Stimulated activated CD4-positive, alpha-beta T cell treated with anti-CD3 and anti-CD28 coated beads, Interleukin-15, amount 100 ng/mL, for 1 hour (primary cell): ENCODE measurements around the gene MELTF.

Source experiments
- DNase-seq, 2 donors: peaks; one replicate each; pipeline ENCODE4 v3.0.0-alpha.2; 2020; ENCODE audit warnings: low read depth in 1 of 2, low spot score in 1 of 2

MELTF gene

DNA sequence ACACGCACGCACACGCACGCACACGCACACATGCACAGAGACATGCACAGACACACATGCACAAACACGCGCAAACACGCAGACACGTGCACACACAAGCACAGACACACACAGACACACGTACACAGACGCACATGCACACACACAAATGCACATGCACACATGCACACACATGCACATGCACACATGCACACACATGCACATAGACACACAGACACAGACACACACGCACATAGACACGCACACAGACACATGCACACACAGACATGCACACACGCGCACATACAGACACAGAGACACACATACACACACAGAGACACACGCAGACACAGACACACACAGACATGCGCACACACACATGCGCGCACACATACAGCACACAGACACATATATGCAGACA is 34.6 kb downstream of the MELTF start:
- no peak for DNase-seq

DNA sequence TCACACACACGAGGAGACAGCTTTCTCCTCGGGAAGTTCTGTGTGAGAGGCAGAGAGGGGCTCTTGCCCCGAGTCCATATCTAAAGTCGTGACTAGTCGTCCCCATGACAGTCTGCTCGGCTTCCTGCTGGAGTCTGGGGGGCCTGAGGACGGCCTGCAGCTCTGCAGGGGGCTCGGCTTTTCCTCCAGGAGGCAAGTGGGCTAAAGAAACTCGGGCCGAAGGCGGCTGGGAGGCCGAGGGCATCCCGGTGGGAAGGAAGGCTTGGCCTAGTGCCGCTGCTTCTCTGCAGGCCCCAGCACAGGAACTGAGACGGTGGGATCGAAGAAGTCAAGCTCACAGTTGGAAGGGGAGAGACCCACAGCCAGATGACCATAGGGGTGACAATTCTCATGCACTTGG is 35.6 kb downstream of the MELTF start:
- DNase-seq, result no peak

DNA sequence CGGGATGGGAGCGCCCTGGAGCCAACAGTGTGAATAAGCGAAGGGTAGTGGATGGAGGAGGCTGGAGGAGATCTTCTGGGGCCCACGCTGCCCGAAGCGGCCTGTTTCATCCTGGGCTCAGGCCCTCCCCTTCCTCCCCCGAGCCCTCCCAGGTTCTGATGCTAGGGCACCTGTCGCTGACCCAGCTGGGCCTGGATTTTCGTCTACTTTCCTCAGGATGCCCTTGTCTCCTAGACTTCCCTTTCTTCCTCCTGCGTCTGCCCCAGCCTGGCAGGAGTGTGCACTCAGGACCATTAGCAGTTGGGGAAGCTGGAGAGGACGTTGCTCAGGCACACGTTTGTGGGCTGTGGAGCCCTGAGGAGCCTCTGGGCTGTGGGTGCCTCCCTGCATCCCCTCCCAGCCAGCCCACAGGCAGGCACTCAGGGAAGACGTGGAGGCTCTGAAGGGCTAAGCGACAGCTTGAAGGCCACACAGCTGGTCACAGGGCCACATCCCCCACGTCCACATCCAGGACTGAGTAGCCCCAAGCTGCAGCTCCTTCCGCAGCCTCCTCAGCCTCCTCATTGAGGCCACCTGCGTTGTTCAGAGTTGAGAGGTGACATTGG is 37.1 kb downstream of the MELTF start:
- DNase-seq, result no peak

DNA sequence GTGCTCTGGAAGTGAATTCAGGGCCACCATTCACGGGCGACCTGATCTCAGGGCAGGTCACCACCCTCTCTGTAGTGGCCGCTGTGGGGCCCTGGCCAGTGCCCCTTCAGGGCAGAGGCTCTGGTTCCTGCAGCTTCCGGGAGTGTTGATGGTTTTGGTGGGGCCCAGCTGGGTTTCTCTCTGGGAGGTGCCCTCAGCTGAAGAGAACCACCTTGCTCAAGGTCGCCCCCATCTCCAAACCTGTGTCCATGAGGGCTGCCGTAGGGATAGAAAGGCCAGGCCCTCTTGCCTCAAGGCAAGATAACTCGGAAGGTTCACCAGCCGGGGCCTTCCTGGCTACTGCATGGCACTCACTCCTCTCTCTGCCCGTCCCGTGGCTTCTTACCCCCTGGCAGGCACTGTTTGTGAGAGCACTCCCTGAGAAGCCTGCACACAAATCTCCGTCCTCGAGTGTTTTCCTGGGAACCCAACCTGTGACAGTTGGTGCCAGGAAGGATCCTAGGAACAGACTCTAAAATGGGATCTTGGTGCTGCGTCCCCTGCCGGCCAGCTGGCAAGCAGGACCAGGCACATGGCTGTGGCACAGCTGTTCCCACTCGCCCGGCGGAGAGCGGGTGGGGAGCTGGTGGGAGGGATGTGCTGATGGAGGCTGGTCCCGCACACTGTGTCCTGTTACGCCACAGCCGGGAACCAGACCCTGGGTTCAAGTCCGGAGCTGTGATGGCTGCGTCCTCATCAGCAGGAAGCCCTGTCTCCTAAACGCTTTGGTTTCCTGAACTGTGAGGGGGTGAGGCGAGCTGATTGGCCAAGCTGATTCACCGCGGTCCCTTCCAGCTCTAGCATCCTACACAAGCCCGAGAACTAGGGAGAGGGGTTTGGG is 37.8 kb downstream of the MELTF start:
- DNase-seq, result no peak

DNA sequence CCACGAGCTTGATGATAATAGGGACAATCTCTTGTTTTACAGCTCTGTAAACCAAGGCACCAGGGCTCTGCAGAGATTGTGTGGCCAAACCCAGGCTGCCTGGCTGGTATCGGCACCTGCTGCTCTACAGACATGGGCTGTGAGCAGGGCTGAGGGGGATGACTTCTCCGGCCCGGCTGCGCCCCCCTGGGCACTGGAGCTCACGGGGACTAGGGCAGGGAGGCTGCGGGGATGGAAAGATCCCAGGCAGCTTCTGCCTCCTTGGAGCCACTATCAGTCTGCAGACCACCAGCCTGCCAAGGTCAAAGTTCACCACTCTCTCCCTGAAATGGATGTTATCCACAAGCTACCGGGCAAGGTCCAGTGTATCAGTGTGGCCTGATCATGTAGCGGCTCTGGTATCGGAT is 39.0 kb downstream of the MELTF start:
- DNase-seq, result no peak

DNA sequence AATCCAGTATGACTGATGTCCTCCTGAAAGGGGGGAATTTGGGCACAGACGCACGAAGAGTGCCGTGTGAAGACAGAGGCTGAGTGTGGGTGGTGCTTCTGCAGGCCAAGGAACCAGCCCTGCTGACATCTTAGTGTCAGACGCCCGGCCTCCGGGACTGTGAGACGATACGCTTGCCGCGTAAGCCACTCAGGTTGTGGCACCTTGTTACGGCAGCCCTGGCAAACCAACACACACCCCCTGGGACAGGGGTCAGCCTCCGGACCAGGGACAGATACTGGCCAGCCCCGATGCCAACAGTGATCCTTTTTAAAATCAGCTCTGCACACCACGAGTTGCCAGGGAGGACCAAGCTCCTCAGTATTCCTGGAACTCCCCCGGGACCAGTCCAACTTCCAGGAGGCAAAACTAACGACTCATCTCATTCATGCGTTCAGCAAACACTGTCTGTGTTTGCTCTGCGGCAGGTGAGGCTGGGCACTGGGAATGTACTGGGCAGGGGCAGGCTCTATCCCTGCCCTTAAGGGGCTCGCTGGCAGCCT is 39.8 kb downstream of the MELTF start:
- DNase-seq, result no peak

DNA sequence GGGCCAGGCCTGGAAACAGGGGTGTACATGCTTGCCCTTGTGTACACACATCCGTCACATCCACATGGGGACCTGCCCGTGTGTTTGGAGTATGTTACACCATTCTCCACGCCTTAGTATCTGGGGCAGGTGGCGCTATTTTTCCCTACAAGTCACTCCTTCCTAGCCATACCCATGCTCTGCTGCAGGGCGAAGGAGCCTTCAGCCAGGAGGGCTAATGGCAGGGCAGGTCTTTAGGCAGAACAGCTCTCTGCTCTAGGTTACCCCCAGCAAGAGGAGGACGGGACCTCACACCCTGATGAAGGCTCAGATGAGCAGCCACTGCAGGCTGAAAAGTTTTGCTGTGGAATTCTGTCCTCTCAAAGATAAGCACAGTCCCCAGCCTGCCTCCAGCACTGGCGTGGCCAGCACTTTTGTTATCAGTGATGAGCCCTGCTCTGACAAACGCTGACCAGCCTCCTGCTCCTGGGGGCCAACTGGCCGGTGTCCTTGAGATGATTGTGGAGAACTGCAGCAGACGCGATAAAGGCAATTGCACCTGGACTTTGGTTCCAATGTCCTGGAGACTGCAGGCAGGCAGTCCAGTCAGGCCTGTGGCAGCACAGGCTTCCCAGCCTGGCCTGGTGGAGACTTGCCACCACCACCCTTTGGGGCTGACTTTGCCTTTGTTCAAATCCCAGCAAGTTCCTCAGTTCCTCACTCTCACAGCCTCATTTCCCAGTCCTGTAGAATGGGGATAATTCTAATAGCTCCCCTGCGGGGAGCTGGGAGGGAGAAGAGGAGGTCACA is 41.2 kb downstream of the MELTF start:
- DNase-seq, result no peak

DNA sequence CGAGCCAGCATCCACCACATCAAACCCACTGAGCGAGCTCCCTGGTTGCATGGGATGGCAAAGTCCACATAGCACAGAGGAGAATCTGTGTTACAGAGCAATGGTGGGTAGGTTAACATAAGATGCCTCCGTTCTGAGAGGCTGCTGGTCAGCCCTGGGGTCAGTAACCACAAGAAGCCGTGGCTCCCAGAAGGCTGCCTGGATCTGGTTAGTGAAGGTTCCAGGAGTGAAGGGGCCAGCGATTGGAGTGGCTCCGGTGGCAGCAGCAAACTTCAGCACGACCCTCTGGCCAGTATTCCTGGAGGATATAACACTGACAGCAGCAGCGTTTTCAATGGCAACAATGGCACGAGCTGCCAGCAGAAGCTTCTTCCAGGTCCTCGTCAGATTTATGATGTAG is 42.6 kb downstream of the MELTF start:
- no peak for DNase-seq

DNA sequence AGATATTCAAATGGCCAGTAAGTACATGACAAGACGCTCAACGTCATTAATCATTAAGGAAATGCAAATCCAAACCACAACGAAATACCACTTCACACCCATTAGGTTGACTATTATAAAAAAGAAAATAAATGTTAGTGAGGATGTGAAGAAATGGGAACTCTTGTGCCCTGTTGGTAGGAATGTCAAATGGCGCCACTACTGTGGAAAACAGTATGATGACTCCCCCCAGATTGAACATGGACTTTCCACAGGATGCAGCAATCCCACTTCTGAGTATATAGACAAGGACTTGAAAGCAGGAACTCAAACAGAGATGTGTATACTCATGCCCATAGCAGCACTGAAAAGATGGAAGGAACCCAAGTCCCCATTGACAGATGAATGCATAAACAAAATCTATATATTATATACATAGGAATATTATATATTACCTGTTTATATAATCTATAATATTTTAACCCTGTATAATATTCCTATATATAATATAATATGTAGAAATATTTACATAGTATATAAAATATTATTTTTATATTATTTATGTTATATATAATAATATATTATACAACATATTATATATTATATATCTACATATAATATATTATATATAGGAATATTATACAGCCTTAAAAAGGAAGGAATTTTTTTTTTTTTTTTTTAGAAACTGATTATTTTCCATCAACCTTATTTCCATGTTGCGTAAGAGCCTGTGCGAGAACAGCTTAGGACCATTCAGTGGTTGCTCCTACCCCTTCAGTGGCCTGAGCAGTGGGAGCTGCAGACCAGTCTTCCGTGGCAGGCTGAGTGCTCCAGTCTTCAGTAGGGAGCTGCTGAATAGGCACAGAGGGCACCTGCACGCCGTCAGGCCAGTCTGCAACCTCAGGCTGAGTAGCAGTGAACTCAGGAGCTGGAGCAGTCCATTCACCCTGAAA is 43.4 kb downstream of the MELTF start:
- DNase-seq, result no peak

DNA sequence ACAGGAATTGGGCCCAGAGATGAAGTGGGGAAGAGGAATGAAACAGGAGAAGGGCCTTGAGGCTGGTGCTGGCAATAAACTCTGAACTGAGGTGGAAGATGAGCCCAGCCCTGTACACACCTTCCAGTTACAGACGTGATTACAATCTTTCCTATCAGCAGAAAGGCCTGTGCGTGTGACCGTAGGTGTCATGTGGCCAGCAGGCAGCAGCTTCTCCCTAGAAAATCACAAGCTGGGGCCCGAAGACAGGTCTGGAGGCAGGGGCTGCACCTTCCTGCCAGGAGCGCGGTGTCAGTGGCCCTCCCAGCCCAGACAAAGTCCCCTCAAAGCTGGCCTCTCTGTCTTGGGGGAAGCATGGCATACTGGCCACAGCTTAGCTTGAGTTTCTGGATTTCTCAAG is 44.3 kb downstream of the MELTF start:
- no peak for DNase-seq

DNA sequence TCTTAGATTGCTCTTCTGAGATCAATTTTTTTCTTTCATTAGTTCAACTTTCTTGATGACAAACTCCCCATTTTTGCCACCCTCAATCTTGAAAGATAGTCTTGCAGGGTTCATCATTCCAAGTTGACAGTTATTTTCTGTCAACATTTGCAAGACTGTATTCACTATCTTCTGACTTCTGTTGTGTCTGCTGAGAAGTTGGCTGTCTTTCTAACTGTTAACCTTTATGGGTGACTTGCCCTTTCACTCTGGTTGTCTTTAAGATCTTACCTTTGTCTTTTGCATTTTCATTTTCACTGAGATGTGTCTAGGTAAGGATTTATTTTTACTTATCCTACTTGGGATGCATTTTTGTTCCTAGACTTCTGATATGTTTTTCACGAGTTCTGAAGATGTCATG is 46.4 kb downstream of the MELTF start:
- DNase-seq, result no peak

DNA sequence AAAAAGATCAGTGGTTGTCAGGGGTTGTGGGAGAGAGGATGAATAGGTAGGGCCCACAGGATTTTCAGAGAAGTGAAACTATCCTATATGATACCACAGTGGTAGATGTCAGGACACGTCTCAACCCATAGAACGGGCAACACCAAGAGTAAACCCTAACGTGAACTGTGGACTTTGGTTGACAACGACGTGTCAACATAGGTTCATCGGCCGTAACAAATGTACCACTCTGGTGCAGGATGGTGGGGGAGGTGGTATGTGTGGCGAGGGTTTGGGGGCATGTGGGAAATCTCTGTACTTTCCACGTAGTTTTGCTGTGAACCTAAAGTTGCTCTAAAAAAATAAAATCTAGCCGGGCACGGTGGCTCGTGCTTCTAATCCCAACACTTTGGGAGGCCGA is 48.0 kb downstream of the MELTF start:
- DNase-seq, result no peak

DNA sequence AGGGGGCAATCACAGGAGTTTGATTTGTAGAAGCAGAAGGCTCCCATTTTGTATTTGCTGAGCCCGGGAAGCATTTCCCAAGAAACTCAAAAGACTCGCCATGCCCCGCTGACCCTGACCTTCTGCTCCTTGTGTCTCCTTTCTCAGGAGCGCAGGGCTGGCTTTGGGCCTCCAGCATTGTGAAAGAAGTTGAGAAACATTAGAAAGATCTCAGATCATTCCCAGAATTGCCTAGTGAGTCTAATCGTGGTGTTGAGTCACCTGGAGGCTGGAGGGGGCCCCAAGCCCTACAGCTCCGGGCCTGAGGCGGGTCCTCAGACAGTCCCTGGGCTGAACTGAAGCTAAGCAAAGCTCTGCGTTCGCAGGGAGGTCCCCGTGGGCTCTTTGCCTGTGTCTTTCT is 50.1 kb downstream of the MELTF start:
- no peak for DNase-seq

DNA sequence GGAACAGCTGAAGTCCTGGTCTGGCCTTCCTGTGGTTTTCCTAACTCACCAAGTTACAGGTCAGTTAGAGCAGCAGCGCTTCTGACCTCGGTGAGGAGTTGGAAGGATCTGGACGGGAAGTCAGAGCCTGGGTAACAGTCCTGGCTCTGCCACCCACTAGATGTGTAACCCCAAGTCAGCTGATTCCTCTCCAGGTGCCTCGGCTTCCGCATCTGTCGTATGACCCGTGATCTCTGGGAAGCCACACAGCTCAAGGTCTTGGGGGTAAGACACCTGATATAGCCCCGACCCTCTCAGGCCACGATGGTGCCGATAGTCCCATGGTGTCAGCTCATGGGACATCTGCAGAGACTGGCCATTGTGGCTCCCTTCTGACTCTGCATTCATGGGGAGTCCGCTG is 52.7 kb downstream of the MELTF start:
- DNase-seq, result no peak

DNA sequence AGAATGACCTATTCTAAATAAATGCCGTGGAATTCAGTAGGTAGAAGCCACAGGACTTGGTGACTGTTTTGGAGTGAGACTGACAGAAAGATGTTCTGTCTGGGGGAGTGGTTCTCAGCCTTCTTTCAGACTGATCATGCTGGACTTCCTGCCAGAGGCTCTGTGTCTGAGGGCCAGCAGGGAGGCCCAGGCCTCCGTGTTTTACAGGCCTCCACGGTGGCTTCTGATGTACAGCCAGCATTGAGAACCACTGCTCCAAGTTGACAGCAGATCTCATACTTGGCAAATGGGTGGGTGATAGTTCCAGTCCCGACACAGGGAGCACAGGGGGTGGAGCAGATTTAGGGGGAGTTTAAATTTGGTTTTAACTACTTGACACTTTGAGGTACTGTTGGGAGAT is 54.3 kb downstream of the MELTF start:
- DNase-seq, result no peak

DNA sequence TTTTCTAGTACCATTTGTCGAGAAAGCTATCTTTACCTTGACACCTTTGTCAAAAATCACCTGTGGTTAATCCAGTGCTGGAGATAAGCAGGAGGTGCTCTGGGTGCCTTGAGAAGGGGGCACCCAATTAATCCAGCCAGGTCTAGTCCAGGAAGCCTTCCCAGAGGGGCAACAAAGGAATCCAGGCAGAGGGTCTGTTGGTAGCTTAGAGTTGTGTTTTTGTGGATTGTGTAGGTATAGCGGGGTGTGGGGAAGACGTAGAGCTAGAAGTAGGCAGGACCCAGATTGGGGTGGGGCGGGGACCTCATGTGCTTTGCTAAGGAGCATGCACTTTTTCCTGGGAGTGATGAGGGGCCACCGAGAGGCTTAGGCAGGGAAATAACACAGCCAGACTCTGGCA is 55.0 kb downstream of the MELTF start:
- DNase-seq, result no peak

DNA sequence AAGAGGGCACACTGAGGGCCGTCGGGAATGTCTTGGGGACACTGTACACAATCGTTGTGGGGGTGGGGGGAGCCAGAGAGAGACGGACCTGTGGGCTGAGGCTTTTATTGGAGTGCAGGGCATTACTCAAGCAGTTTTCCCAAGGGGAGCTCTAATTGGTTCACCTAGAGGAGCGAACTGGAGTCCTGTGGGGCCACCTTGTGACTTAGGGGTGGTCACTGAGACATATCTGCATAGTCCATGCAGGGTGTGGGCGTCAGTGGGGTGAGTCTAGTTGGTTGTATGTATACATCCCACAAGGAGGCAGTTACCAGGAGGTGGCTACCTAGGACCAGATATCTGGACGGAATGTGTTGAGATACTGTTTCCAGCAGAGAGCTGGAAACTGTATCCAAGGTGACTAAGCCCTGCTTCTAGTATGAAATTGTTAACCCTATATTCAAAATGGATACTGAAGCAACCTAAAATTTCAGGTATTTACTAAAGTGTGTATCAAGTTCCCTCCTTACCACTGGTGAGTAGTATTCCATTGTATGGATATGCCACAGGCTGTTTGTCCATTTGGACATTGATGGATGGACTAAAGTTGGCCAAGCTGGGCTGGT is 58.4 kb downstream of the MELTF start:
- DNase-seq, result no peak

DNA sequence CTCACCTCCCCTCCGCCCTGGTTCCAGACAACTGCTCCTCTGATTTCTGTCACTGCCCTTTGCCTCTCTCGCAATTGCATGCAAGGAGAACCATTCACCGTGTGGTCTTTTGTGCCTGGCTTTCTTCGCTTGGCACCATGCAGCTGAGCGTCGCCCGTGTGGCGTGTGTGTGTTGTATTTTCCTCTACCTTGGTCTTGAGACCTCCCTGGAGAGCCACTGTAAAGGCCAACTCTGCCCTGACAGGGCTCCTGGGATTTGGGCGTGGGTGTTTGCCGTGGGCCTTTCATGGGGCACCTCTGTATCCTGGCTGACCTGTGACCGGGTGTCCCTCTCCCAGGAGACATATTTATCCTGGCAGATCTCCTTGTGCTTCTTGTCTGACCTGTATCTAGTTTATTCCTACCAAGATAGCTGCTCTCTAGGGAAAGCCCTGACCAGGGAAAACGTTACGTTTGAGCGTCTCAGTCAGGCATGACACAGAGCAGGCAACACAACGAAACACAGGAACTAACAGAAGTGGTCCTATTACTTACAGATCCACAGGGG is 59.0 kb downstream of the MELTF start:
- DNase-seq, result no peak

DNA sequence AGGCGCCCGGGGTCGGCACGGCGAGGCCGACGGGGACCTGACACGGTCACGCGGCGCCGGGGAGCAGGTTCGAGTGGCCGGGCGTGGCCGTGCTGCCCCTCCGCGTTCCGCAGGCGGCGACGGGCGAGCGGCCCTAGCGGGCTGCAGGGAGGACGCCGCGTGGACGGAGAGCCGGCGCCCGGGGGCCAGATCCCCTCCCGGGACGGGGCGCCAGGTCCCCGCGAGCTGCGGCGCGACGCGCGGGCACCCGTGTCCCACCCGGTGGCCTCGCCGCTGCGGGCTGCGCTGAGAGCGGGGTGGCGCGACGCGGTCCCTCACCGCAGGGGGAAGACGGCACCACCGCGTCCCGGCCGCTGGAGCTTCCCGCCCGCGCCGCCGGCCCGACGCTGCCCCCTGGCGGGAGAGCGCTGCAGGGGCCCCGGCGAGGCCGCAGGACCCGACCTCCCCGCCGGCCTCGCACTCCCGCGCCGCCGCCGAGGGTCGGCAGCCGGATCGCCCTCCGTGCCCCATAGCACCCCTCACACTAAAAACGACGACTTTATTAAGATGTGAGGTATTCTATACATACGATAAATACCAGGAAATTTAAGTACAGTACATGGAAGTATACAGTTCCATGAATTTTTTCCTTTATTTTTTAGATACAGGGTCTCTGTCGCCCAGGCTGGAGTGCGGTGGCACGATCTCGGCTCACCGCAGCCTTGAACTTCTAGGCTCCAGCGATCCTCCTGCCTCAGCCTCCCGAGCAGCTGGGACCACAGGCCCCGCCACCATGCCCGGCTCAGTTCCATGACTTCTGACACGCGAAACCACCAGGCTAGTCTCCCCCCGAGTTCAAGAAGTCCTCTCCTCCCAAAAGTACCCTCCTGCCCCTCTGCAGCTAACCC is 59.7 kb downstream of the MELTF start:
- peak; percentile 42 to 64 for DNase-seq
